Lower leg skin (tissue), 3 donors: Measurements from ENCODE around the gene DYRK4.

ENCODE experiments used
- CTCF ChIP-seq, 3 donors: fragments of 450-650 bp; IDR thresholded peaks; one replicate each; pipeline ENCODE4 v1.5.1; 2016; ENCODE audit warnings: antibody characterized with exemption in 3 of 3, mild to moderate bottlenecking in 3 of 3, moderate library complexity in 2 of 3
- POLR2A ChIP-seq, 2 donors: fragments of 450-650 bp; IDR thresholded peaks; one replicate each; pipeline ENCODE4 v1.6.1; 2016 to 2017; ENCODE audit warnings: antibody characterized with exemption in 2 of 2, mild to moderate bottlenecking in 1 of 2, moderate library complexity in 1 of 2

GRCh38 chr12:4603421-4603820 is 41.4 kb downstream of the DYRK4 start:
- TF ChIP-seq POLR2A (IDR thresholded peaks at IDR 0.05) (no peak), CTCF (IDR thresholded peaks at IDR 0.05) (no peak)
